WTC11 (cell line): ENCODE data around the gene LUC7L3. TPM values are rescaled to one million over a fixed set of nuclear protein-coding genes. Genes with fewer than 3 reads are reported as not detected.
A peak's percentile ranks its signal among the peaks of the same experiment; 100 is the strongest.

Experiments used
- ATAC-seq: fragments of 200-7000 bp; cut with Tn5 transposase; 2 replicates; pipeline ENCODE4 v1.10.0; 2021; ENCODE audit warnings: mild to moderate bottlenecking, moderate library complexity
- CTCF ChIA-PET: fragments of 300-600 bp; sonication (Branson Sonifier 250); formaldehyde crosslinking; loops from one replicate; lab custom pipeline; 2021; ENCODE audit warnings: antibody characterized with exemption; lab: Charles Lee
- POLR2A ChIA-PET: fragments of 350-600 bp; sonication (Branson Sonifier 250); formaldehyde crosslinking; loops from one replicate; lab custom pipeline; 2021; ENCODE audit warnings: antibody characterized with exemption; lab: Charles Lee
- DNase-seq: peaks from one replicate; pipeline ENCODE4 v3.0.0; 2021; ENCODE audit warnings: low spot score
- H3K27ac Mint-ChIP-seq: 2 replicates; pipeline ENCODE4 v1.8.0; 2021; ENCODE audit warnings: mixed read lengths
- H3K27me3 Mint-ChIP-seq: 2 replicates; pipeline ENCODE4 v1.8.0; 2021; ENCODE audit warnings: low read depth, mild to moderate bottlenecking, moderate library complexity, mixed read lengths
- H3K36me3 Mint-ChIP-seq: 2 replicates; pipeline ENCODE4 v1.8.0; 2021; ENCODE audit warnings: mixed read lengths
- H3K4me1 Mint-ChIP-seq: 2 replicates; pipeline ENCODE4 v1.8.0; 2022; ENCODE audit warnings: mixed read lengths
- H3K4me3 Mint-ChIP-seq: 2 replicates; pipeline ENCODE4 v1.8.0; 2021; ENCODE audit warnings: mild to moderate bottlenecking, moderate library complexity, mixed read lengths
- H3K9me3 Mint-ChIP-seq: 2 replicates; pipeline ENCODE4 v1.8.0; 2021; ENCODE audit warnings: mixed read lengths
- AR ChIP-seq: fragments of 250-450 bp; sonication (Bioruptor Pico); IDR thresholded peaks from 2 replicates; pipeline ENCODE4 v1.9.0; 2021; ENCODE audit warnings: mild to moderate bottlenecking
- CDX4 ChIP-seq: fragments of 250-450 bp; sonication (Bioruptor Pico); IDR thresholded peaks from 2 replicates; pipeline ENCODE4 v1.9.0; 2021; ENCODE audit warnings: moderate library complexity, mild to moderate bottlenecking, inconsistent platforms, borderline replicate concordance
- ERG ChIP-seq: fragments of 250-450 bp; sonication (Bioruptor Pico); IDR thresholded peaks from 2 replicates; pipeline ENCODE4 v1.8.0; 2021; ENCODE audit warnings: mild to moderate bottlenecking
- GABPB1 ChIP-seq: sonication (generic); formaldehyde crosslinking; IDR thresholded peaks from 2 replicates; pipeline ENCODE4 v1.8.1; 2023; ENCODE audit warnings: mild to moderate bottlenecking, missing genetic modification reagents
- GTF2I ChIP-seq: fragments of 250-450 bp; sonication (Bioruptor Pico); conservative IDR thresholded peaks from 2 replicates; pipeline ENCODE4 v1.4.0; 2021; ENCODE audit warnings: mild to moderate bottlenecking
- IRF2 ChIP-seq: sonication (generic); formaldehyde crosslinking; IDR thresholded peaks from 2 replicates; pipeline ENCODE4 v1.8.0; 2022; ENCODE audit warnings: low read depth, missing genetic modification reagents, borderline replicate concordance
- RORB ChIP-seq: fragments of 250-450 bp; sonication (Bioruptor Pico); IDR thresholded peaks from 2 replicates; pipeline ENCODE4 v1.9.0; 2021; ENCODE audit warnings: mild to moderate bottlenecking
- ZMAT4 ChIP-seq: fragments of 250-450 bp; sonication (Bioruptor Pico); IDR thresholded peaks from 2 replicates; pipeline ENCODE4 v1.9.0; 2021; ENCODE audit warnings: mild to moderate bottlenecking
- ZNF121 ChIP-seq: sonication (generic); formaldehyde crosslinking; IDR thresholded peaks from 2 replicates; pipeline ENCODE4 v1.8.0; 2023; ENCODE audit warnings: missing genetic modification reagents
- total RNA-seq: library from RNA; stranded (reverse); gene quantifications from 3 replicates; pipeline ENCODE4 v1.2.3, GENCODE V29; 2021
- TF ChIP-seq, protein P1 (sequence below): sonication (generic); formaldehyde crosslinking; IDR thresholded peaks from 2 replicates; pipeline ENCODE4 v1.8.0; 2023; ENCODE audit warnings: missing genetic modification reagents, mild to moderate bottlenecking, borderline replicate concordance
- TF ChIP-seq, protein P2 (sequence below): sonication (generic); formaldehyde crosslinking; IDR thresholded peaks from 2 replicates; pipeline ENCODE4 v1.8.0; 2022; ENCODE audit warnings: mild to moderate bottlenecking, missing genetic modification reagents
- TF ChIP-seq, protein P3 (sequence below): fragments of 250-450 bp; sonication (Bioruptor Pico); conservative IDR thresholded peaks from 2 replicates; pipeline ENCODE4 v1.9.0; 2021; ENCODE audit warnings: mild to moderate bottlenecking

LUC7L3 gene
- total RNA-seq, 1 experiment from 2014 or later = 190 TPM

DNA sequence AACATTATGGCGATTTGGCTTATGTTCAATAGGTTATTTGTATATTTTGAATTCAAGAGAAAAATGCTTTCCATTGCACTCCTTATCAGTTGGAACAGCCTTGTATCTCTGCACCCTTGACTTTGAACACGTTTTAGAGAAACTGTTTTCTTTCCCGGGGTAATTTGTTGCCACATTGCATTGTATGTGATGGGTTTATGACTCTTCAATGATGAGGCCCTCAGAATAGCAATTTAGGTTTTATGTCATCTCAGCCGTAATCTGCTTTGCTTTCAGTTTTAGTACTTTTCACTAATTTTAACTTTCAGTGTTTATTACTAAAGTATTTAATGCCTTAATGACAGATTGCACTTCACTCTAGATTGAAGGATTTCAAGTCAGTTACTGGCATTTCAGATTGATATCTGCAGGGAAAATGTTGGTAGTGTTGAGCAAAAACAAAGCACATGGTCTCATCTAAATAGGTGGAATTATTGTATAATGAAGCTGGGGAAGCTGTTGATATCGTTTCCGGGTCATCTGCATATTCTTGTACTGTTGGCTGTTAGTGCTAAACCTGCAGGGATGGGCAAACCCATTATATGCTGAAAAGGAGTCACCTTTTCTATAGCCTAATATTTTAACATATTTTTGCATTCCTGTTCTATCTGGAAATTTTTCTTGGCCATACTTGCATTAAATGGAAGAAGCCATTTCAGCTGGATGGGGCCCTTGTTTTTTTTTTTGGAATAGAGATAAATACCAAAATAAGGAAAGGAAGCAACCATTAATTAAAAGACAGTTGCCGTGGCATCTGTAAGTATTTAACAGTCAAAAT is 2.0 kb downstream of the LUC7L3 start (continued):
- TF ChIP-seq, protein P1, sequence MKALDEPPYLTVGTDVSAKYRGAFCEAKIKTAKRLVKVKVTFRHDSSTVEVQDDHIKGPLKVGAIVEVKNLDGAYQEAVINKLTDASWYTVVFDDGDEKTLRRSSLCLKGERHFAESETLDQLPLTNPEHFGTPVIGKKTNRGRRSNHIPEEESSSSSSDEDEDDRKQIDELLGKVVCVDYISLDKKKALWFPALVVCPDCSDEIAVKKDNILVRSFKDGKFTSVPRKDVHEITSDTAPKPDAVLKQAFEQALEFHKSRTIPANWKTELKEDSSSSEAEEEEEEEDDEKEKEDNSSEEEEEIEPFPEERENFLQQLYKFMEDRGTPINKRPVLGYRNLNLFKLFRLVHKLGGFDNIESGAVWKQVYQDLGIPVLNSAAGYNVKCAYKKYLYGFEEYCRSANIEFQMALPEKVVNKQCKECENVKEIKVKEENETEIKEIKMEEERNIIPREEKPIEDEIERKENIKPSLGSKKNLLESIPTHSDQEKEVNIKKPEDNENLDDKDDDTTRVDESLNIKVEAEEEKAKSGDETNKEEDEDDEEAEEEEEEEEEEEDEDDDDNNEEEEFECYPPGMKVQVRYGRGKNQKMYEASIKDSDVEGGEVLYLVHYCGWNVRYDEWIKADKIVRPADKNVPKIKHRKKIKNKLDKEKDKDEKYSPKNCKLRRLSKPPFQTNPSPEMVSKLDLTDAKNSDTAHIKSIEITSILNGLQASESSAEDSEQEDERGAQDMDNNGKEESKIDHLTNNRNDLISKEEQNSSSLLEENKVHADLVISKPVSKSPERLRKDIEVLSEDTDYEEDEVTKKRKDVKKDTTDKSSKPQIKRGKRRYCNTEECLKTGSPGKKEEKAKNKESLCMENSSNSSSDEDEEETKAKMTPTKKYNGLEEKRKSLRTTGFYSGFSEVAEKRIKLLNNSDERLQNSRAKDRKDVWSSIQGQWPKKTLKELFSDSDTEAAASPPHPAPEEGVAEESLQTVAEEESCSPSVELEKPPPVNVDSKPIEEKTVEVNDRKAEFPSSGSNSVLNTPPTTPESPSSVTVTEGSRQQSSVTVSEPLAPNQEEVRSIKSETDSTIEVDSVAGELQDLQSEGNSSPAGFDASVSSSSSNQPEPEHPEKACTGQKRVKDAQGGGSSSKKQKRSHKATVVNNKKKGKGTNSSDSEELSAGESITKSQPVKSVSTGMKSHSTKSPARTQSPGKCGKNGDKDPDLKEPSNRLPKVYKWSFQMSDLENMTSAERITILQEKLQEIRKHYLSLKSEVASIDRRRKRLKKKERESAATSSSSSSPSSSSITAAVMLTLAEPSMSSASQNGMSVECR = no peak
- TF ChIP-seq, protein P2, sequence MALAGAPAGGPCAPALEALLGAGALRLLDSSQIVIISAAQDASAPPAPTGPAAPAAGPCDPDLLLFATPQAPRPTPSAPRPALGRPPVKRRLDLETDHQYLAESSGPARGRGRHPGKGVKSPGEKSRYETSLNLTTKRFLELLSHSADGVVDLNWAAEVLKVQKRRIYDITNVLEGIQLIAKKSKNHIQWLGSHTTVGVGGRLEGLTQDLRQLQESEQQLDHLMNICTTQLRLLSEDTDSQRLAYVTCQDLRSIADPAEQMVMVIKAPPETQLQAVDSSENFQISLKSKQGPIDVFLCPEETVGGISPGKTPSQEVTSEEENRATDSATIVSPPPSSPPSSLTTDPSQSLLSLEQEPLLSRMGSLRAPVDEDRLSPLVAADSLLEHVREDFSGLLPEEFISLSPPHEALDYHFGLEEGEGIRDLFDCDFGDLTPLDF (CRISPR knock-in tag) = no peak
- TF ChIP-seq RORB (CRISPR knock-in tag) (no peak), GABPB1 (no peak), AR (no peak), ERG (CRISPR knock-in tag) (no peak)
- TF ChIP-seq, protein P3, sequence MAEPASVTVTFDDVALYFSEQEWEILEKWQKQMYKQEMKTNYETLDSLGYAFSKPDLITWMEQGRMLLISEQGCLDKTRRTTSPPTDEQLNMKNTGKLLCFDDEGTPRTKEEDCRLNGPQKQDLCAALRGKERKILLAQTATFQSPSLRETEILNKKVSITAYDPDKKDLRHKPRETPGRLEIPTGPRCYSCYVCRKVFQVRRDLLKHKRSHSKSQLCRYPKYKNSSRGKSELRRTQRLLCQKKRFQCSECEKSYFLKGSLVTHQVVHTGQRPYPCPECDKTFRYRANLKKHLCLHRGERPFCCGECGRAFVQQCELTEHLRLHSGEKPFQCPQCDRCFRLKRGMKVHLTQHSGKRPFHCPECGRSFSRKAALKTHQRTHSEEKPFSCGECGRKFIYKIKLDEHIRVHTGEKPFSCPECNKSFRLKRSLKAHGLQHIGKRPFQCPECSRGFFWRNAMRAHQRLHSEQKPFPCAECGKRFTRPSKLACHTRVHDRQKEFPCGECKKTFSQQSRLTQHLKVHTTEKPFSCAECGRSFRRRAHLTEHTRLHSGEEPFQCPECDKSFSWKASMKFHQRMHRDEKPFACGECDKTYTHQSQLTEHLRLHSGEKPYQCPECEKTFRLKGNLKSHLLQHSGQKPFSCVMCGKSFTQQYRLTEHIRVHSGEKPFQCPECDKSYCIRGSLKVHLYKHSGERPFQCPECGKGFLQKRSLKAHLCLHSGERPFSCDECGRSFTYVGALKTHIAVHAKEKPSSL (CRISPR knock-in tag) = no peak

DNA sequence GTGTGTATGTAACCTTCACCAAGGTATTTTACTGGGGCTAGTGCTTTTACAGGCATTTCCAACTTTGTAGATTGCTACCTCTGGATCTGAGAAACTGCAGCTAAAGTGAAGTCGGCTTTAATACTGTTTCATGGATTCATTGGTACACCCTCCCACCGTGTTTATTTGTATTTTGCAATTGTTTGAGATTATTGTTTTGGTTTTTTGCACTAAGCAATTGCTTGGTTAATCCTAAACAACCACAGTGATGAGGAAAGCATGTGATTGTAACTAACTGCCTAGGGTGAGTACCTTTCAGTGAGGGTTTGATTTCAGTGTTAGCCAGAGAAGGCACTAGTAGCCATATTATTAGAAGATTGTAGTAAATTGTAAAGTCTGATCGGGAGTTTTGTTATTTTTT is 3.3 kb downstream of the LUC7L3 start:
- no peak for DNase-seq

More for the DNA sequence above, 3.3 kb downstream of the LUC7L3 start:
- no peaks in the 10 kb centered on the region for H3K27me3 Mint-ChIP-seq
- H3K27ac Mint-ChIP-seq = peak overlapping the region; percentile 89
- peaks cover 9% of the 10 kb centered on the region for H3K36me3 Mint-ChIP-seq
- TF ChIP-seq IRF2 (CRISPR knock-in tag) = no peak
- no peak for TF ChIP-seq GTF2I (CRISPR knock-in tag)
- no peak for TF ChIP-seq ZNF121 (CRISPR knock-in tag)
- no peak for TF ChIP-seq CDX4
- no peak for TF ChIP-seq ZMAT4
- no peak for TF ChIP-seq AR
- no peak for ATAC-seq
- ChIA-PET POLR2A (no interaction called here), CTCF (no interaction called here)
- H3K4me3 Mint-ChIP-seq = peak overlapping the region; percentile 96
- H3K9me3 Mint-ChIP-seq = no peaks in the 10 kb centered on the region
- H3K4me1 Mint-ChIP-seq = peaks cover 39% of the 10 kb centered on the region
